ENCODE results near the gene VWA1. TPM values are rescaled to one million over a fixed set of nuclear protein-coding genes. Genes with fewer than 3 reads are reported as not detected.

The VWA1 gene
- total RNA-seq, 1 donor from 2014 or later, result 2.4 TPM

GRCh38 chr1:1491601-1492000 is 56.1 kb downstream of the VWA1 start:
- Histone ChIP-seq H4K20me1 (ENCODE audit: low read depth) (no peaks in the 10 kb centered on the region), H2AFZ (replicated peaks) (no peak overlapping the region), H3K4me1 (no peaks in the 10 kb centered on the region), H3K36me3 (no peaks in the 10 kb centered on the region), H3K4me2 (no peak overlapping the region), H3K4me3 (no peak overlapping the region), H3K79me2 (ENCODE audit: low read depth) (no peaks in the 10 kb centered on the region), H3K27ac (no peak overlapping the region), H3K9ac (no peak overlapping the region), H3K9me3 (ENCODE audit: low read depth) (no peaks in the 10 kb centered on the region), H3F3A (ENCODE audit: low read depth) (no peaks in the 10 kb centered on the region), H3K27me3 (no peaks in the 10 kb centered on the region)
- Mint-ChIP-seq H3K4me1 (no peaks in the 10 kb centered on the region), H3K4me3 (no peak overlapping the region), H3K36me3 (peaks cover 27% of the 10 kb centered on the region), H3K9me3 (peaks cover 15% of the 10 kb centered on the region), H3K27me3 (ENCODE audit: insufficient read depth, low read depth) (no peaks in the 10 kb centered on the region), H3K27ac (no peak overlapping the region)
- TF ChIP-seq EZH2 (IDR thresholded peaks at IDR 0.05) (no peak), CTCF (IDR thresholded peaks at IDR 0.05) (no peak), EZH2phosphoT487 (IDR thresholded peaks at IDR 0.05) (no peak)
- DNase-seq (ENCODE audit: low spot score), result no peak

Other genes starting within 250 kb of the VWA1 start
- gene TNFRSF18, start 229.1 kb upstream of the VWA1 start, total RNA-seq (ENCODE audit: low replicate concordance), result not detected in 2 replicates
- gene TNFRSF4, start 221.5 kb upstream of the VWA1 start, total RNA-seq (ENCODE audit: low replicate concordance), result 0.09 TPM in 1 of 2 replicates, not detected in the other
- 16.6 and 43.4 TPM in 2 replicates for gene SDF4, start 203.7 kb upstream of the VWA1 start, total RNA-seq (ENCODE audit: low replicate concordance)
- 15.8 and 32.4 TPM in 2 replicates for gene B3GALT6, start 203.5 kb upstream of the VWA1 start, total RNA-seq (ENCODE audit: low replicate concordance)
- 0.28 and 2.1 TPM in 2 replicates for gene C1QTNF12, start 189.0 kb upstream of the VWA1 start, total RNA-seq (ENCODE audit: low replicate concordance)
- 32.9 and 39.2 TPM in 2 replicates for gene UBE2J2, start 161.8 kb upstream of the VWA1 start, total RNA-seq (ENCODE audit: low replicate concordance)
- 0.41 and 4.7 TPM in 2 replicates for gene SCNN1D, start 155.3 kb upstream of the VWA1 start, total RNA-seq (ENCODE audit: low replicate concordance)
- gene ACAP3, start 127.8 kb upstream of the VWA1 start, total RNA-seq (ENCODE audit: low replicate concordance), result 10.7 and 24.6 TPM in 2 replicates
- gene PUSL1, start 127.1 kb upstream of the VWA1 start, total RNA-seq (ENCODE audit: low replicate concordance), result 3.7 and 22.5 TPM in 2 replicates
- gene INTS11, start 111.0 kb upstream of the VWA1 start, total RNA-seq (ENCODE audit: low replicate concordance), result 62.4 and 116 TPM in 2 replicates
- 1.0 and 13.5 TPM in 2 replicates for gene CPTP, start 110.9 kb upstream of the VWA1 start, total RNA-seq (ENCODE audit: low replicate concordance)
- 0.22 TPM in 1 of 2 replicates, not detected in the other for gene TAS1R3, start 104.4 kb upstream of the VWA1 start, total RNA-seq (ENCODE audit: low replicate concordance)
- 14.5 and 64.1 TPM in 2 replicates for gene DVL1, start 86.3 kb upstream of the VWA1 start, total RNA-seq (ENCODE audit: low replicate concordance)
- 6.8 and 24.0 TPM in 2 replicates for gene MXRA8, start 77.1 kb upstream of the VWA1 start, total RNA-seq (ENCODE audit: low replicate concordance)
- gene AURKAIP1, start 60.5 kb upstream of the VWA1 start, total RNA-seq (ENCODE audit: low replicate concordance), result 26.4 and 82.2 TPM in 2 replicates
- gene CCNL2, start 36.4 kb upstream of the VWA1 start, total RNA-seq (ENCODE audit: low replicate concordance), result 143 and 198 TPM in 2 replicates
- 89.0 and 96.1 TPM in 2 replicates for gene MRPL20, start 28.4 kb upstream of the VWA1 start, total RNA-seq (ENCODE audit: low replicate concordance)
- 0.15 and 1.7 TPM in 2 replicates for gene ANKRD65, start 14.4 kb upstream of the VWA1 start, total RNA-seq (ENCODE audit: low replicate concordance)
- gene ATAD3C, start 14.0 kb downstream of the VWA1 start, total RNA-seq (ENCODE audit: low replicate concordance), result not detected in 2 replicates
- 9.3 and 21.1 TPM in 2 replicates for gene ATAD3B, start 36.1 kb downstream of the VWA1 start, total RNA-seq (ENCODE audit: low replicate concordance)
- 7.8 and 25.1 TPM in 2 replicates for gene ATAD3A, start 76.5 kb downstream of the VWA1 start, total RNA-seq (ENCODE audit: low replicate concordance)
- 8.0 and 13.3 TPM in 2 replicates for gene TMEM240, start 104.9 kb downstream of the VWA1 start, total RNA-seq (ENCODE audit: low replicate concordance)
- gene SSU72, start 139.2 kb downstream of the VWA1 start, total RNA-seq (ENCODE audit: low replicate concordance), result 82.5 and 94.1 TPM in 2 replicates
- gene FNDC10, start 164.4 kb downstream of the VWA1 start, total RNA-seq (ENCODE audit: low replicate concordance), result 2.5 and 7.8 TPM in 2 replicates
- 7.5 and 71.6 TPM in 2 replicates for gene MIB2, start 179.8 kb downstream of the VWA1 start, total RNA-seq (ENCODE audit: low replicate concordance)
- gene MMP23B, start 196.5 kb downstream of the VWA1 start, total RNA-seq (ENCODE audit: low replicate concordance), result 4.2 and 4.7 TPM in 2 replicates
- gene CDK11B, start 223.3 kb downstream of the VWA1 start, total RNA-seq (ENCODE audit: low replicate concordance), result 12.6 and 16.9 TPM in 2 replicates